Hepatic stellate cell (primary cell): Measurements from ENCODE around the gene FARSA.
A peak's percentile ranks its signal among the peaks of the same experiment; 100 is the strongest.
"Not testable (repeated sequence)": the region's sequence is repeated elsewhere in the genome, so short reads cannot be mapped to it uniquely, and the experiment has no call there.

Experiments
- DNase-seq: peaks from one replicate; pipeline ENCODE4 v3.0.0; 2011; ENCODE audit warnings: low spot score

FARSA gene

DNA sequence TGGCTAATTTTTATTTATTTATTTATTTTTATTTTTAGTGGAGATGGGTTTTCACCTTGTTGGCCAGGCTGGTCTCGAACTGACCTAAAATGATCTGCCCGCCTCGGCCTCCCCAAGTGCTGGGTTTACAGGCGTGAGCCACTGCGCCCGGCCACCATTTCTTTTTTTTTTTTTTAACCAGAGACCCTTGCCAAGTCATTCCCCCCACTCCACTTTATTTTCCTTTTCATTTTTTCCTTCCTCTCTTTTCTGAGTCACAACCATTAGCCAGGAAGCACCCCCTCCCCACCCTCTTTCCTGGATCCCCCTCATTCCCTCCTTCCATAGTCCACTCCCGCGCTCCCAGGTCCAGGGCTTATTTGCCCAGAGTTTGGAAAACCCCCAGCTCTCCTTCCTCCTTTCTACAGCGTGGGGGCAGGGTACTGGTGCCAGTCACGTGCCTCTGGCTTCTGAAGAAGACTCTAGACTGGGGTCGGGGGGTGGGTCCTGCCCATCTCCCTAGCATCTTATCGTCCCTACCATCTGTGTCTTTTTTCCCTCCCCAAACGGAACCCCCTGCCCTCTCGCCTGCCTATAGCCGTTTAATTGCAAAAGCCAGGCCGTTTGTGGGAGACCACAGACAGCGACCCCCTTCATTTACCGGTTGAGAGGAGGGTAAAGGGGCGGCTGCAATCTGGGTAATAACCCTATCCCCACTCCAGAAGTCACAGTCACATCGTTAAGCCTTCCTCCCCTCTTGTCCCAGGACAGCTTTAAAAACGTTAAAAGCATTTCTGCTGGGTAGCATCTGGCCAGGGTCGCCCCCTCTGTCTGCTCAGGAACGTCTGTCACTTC is 3.8 kb upstream of the FARSA start:
- no peak for DNase-seq

DNA sequence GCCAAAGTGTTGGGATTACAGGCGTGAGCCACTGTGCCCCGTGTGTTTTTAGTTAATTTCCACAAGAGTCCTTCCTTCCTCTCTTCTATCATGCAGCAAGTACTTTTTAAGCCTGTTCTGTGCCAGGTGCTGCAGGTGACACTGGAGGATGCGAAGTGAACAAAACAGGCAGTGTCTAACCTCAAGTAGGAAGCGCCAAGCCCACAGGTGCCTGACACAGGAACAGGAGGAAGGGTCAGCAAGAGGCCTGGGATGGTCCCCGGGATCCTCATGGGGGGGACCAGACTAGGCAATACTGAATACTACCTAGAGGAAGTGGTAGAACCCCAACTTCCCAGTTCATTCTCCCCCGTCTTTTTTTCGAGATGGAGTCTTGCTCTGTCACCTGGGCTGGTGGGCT is 3.1 kb upstream of the FARSA start:
- no peak for DNase-seq

DNA sequence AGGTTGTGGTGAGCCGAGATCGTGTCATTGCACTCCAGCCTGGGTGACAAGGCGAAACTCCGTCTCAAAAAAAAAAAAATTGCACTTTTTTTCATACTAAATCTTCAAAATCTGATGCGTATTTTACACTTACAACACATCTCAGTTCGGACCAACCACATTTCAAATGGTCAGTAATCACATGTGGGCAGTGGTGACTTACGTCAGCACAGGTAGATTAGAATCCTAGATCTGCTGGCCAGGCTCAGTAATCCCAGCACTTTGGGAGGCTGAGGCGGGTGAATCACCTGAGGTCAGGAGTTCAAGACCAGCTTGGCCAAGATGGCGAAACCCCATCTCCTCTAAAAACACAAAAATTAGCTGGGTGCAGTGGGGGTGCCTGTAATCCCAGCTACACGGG is 1.6 kb upstream of the FARSA start:
- DNase-seq = no peak

DNA sequence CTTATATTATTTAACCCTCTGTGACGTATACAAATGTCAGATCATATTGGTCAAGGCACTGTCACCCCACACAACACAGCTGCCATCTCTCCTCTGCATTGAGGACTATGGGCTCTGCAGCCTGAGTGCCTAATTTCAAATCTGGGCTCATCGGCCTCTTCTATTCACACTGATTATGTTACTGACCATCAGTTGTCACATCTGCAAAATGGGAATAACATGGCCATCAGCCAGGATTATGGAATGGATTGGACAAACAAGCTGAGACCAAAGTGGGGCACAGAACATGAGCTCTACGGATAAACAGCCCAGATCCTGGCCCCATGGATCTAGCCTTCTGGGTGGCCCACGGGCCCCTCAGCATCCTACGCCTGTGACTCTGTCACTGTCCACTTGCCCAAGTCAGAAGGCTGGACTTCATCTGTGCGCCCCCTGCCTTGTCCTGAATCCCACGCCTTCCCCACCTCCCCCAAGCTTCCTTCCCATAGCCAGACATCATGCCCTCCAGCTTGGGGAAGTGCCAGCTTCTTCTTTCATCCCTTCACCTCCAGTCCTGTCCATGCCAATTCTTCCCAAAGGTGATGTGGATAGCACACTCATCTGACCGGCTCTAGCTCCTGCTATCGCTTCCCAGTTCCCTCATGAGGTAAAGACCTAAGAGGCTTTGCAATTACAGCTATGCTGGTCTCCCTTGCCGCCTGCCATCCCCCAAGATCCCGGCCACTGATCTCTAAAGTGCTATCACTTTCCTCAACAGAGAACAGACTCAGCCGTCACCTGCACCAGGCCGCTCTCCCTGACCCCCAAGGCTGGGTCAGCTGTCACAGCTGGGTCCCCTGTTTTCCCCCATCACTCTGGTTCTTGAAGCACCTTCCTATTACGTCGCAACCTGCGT is 872 bp downstream of the FARSA start:
- DNase-seq = no peak

DNA sequence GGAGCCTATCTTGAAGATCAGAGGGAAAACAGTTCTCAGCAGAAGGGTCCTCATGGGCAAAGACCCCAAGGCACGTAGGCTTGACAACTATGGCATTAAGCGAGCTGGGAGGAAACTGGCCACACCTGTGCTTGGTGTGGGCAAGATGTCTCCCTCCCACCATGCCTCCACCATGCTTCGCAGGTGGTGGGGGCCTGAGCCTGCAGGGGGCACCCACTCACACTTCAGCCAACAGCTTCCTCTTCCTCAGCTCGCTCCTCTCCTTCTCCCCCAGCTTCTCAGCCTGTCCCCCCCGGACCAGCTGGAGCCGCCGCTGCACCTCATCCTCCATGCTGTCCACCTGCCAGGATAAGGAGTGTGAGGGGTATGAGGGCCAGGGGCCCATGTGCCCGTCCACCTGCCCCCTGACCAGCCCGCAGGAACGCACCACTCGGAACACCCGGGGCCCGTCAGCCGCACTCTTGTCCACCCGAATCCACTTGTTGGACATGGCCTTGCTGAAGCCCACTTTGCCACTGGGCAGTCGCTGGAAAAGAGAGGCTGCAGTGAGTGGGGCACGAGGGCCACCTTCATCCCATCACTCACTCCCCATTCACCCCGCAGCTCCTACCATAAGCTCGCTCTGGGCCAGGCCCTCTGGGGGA is 3.4 kb downstream of the FARSA start:
- DNase-seq = no peak

DNA sequence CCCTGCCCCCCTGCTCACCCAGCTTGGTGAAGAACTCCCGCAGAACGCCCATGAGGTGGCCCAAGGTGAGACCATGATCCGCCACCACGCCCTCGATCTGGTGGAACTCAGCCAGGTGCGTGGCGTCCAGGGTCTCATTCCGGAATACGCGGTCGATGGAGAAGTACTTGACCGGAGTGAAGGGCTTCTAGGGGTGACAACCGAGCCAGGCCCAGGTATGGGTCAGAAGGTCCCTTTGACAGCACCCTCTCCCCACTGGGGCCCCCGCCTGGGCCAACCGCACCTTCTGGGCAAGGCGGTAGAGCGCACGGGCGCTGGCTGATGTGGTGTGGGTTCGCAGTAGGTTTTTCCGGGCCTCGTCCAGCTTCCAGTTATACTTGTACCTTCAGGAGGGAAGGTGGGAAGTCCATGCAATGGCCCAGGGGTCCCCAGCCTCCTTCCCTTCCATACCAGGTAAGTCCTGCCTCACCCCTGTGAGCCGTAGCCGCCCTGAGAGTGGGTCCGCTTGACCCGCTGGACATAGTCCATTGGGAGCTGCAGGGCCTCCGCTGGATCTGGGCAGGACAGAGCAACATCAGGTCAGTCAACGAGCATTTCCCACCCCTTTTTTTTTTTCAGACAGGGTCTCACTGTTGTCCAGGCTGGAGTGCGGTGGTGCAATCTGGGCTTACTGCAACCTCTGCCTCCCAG is 8.7 kb downstream of the FARSA start:
- DNase-seq = no peak

DNA sequence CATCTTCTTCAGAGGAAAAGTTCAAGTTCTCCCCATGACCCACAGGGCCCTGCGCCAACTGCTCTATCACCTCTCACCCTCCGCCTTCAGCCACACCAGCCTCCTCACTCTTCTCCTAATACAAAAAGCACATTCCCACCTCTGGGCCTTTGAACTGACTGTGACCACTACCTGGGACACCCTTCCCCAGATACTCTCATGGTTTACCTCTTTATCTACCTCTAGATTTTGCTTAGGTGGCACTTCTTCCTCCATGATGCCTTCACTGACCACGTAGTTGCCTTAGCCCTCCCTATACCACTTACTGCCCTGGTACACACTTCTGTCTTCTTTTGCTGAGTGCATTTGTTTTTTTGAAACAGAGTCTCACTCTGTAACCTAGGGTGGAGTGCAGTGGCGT is 10.6 kb downstream of the FARSA start:
- DNase-seq = no peak

DNA sequence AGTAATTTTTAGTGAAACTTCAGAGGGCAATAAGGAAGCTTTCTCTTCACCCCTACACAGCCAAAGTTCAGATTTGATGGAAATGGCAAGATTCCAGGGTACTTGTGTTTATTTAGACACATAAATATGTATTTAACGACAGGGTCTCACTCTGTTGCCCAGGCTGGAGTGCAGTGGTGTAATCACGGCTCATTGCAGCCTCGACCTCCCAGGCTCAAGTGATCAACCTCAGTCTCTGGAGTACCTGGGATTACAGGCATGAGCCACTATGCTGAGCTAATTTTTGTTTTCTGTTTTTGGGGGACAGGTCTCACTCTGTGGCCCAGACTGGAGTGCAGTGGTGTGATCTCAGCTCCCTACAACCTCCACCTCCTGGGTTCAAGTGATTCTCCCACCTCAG is 12.5 kb downstream of the FARSA start:
- no peak for DNase-seq

DNA sequence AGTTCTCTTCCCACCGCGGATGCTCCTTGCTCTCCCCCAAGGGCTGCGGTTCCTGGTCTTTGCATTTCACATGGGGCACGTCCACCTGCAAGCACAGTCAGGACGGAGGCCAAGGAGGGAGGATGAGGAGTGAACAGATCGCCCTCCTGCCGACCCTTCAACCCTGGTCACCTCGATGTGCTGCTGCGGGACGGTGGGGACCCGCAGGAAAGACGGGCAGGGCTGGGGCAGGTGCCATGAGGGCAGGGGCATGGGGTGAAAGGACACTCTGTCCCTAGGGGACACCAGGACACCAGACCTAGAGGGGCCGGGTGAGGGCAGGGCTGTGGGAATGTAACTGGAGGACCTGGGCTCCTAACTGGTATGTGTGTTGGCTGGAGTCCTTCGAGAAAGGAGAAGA is 15.3 kb downstream of the FARSA start:
- no peak for DNase-seq

DNA sequence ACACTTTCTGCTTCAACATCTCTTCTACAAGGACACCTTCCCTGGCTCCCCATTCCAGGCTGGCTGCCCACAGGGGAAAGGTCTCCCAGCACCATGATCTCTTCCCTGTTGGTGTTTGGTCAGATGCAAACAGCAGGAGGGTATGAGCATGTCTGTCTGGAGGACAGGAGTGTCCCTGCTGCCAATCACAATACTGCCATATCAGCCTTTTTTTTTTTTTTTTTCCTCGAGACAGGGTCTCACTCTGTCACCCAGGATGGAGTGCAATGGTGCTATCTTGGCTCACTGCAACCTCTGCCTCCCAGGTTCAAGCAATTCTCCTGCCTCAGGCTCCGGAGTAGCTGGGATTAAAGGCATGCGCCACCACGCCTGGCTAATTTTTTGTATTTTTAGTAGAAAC is 17.7 kb downstream of the FARSA start:
- DNase-seq = not testable (repeated sequence)

DNA sequence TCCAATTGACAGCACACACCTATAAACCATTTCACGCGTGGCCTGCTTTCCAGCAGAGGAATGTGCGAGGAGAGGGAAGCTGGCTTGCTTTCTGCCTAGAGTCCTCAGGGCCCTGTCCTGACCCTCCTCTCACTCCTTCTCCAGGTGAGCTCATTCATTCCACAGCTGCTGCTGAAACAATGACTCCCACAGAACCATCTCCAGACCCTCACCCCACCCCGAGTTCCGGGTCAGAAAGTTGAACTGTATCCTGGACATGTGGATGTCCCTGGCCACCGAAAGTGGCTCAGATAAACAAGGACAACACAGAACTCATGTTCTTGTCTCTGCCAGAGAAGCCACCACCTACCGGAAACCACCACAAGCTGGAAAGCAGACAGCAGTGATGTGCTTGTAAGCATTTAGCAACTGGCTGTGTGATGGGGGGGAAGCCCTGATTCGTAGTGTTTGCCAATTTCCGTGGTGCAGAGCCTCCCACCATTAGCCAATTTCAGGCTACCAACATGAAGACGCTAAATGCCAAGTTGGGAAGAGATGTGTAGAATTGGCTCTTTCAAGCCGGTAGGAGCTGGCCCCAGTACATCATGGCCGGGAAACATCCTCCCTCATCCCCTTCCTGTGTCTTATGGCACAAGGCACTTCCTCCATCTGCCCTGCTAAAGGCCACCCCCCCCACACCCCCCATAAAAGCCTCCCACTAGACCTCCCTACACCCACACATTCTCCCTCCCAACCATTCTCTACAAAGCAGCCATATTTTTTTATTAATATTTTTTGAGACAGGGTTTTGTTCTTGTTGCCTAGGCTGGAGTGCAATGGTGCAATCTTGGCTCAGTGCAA is 19.4 kb downstream of the FARSA start:
- no peak for DNase-seq

DNA sequence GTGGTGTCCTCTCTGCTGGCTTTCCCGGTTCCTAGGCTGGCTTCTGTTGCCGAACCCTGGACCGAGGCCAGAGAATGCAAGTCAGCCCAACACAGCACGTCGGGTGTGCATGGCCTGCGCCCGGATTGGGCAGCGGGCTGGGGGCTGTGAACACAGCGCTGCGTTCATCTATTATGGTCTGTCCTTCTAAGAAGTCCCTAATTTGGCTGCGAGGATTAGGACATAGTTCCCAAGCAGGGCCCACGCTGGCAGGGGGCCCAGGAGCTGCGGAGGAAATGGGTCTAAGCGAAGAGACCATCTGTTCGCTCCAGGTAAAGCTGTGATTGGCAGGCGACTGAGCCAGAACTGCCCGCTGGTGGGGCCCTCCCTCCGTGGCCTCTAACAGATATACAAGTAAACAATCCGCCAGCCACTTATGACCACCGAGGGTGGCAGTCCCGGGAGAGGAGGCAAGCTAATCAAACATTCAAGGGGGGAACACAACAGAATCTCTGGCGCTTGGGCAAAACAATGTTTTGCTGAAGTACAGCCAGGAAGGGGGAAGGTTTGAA is 20.4 kb downstream of the FARSA start:
- DNase-seq = peak; percentile 45

DNA sequence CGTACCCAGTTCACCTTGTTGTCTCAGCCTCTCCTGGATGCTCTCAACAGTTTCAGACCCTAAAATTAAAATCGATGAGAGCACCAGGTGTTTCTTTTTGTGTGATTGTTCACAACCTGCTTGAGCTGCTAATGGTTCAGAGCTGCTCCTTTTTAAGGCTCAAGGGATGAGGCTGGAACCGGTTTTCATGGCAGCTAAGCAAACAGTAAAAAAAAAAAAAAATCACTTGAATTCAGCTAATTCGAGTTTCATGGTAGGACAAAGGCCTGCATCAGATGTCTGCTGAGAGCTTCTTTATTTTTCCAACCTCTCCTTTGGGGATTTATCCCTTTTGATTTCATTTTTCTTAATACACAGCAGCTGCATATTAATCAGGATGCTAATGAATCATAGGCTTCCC is 20.9 kb downstream of the FARSA start:
- no peak for DNase-seq

DNA sequence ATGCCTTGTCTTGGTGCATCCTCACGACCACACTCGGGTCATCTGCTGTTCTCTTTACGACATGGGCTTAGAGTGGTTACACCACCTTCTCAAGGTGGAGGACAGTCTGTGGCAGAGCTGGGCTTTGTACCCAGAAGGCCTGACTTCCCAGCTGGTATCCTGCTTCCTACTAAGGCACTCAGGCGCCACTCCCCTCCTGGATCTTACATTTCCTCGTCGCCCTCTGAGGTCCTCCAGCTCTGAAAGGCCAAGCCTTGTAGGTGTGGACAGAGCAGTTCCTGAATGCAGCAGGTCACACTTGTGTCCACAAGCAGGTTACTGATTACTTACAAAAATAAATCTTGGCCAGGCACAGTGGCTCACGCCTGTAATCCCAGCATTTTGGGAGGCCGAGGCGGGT is 26.3 kb downstream of the FARSA start:
- no peak for DNase-seq

DNA sequence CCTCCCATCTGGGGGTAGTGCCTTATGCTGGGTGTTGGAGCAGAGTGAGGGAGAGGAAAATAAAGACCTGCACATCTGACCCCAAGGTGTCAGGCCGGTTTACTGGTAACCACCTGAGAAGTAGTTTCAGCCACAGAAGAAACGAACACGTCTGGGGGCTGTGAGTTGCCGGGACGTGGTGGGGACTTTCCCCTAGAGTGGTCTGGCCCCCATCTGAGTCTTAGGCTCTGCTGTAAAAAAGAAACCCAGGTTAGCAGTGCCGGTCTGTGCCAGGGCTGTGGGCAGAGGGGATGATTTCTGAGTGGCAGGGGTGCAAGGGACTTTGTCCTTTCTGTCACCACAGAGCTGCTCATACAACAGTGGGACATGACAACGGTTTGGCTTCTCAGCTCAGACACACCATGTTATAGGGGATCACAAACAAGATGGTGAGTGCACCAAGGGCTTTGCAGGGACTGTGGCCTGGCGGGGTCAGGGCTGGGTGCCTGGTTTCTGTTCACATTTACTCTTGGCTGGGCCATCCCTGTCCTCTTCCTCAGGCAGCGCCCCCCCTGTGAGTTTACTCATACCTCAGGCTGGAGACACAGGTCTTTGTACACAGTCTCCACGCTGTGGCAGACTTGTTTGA is 33.5 kb downstream of the FARSA start:
- no peak for DNase-seq

DNA sequence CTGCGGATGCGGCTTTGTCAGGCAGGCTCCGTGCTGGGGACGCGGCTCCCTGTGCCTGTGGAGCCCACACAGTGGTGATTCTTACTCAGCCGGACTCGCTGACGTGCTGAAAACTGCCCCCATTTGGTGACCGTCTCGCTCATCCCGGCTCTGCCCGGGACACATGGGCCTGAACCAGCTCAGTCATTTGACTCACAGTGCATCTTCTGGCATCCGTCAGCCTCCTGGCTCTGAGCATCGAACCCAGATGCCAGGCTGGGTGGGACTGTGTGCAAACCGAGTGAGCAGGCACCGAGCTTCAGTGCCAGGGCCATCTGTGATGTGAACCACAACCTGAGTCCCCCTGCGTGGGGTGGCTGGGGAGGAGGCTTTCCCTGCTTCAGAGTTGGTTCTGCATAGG is 37.1 kb downstream of the FARSA start:
- DNase-seq = no peak

DNA sequence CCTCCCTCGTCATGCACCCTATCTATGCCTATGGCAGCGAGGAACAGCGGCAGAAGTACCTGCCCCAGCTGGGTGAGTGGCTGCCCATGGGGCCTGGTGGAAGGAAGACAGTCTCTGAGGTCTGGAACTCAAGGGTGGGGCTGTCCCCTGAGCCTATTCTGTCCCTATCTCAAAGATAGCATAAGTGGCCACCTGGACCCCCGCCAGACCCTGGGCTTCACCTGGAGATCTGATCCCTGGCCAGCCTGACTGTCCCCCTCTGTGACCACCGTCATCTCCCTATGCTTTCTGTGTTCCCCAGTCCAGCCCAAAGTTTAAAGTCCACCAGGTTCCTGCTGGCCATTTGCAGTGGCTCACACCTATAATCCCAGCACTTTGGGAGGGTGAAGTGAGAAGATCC is 39.9 kb downstream of the FARSA start:
- no peak for DNase-seq

DNA sequence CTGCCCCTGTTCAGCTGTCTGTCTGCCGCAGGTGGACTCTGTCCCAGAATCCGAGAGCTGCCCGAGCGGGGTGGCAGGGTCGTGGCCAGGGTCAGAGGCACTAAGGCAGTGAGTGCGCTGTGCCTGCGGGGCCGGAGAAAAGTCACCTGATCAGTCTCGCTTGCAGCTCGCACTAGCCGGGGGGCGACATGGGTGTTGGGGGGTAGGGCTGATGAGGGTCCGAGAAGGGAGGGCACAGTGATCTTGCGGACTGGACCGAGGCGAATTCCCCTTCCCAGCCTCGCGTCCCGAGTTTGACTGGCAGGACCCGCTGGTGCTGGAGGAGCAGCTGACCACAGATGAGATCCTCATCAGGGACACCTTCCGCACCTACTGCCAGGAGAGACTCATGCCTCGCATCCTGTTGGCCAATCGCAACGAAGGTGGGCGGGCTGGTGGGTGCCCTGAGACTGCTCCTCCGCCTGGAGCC is 41.9 kb downstream of the FARSA start:
- DNase-seq = no peak

DNA sequence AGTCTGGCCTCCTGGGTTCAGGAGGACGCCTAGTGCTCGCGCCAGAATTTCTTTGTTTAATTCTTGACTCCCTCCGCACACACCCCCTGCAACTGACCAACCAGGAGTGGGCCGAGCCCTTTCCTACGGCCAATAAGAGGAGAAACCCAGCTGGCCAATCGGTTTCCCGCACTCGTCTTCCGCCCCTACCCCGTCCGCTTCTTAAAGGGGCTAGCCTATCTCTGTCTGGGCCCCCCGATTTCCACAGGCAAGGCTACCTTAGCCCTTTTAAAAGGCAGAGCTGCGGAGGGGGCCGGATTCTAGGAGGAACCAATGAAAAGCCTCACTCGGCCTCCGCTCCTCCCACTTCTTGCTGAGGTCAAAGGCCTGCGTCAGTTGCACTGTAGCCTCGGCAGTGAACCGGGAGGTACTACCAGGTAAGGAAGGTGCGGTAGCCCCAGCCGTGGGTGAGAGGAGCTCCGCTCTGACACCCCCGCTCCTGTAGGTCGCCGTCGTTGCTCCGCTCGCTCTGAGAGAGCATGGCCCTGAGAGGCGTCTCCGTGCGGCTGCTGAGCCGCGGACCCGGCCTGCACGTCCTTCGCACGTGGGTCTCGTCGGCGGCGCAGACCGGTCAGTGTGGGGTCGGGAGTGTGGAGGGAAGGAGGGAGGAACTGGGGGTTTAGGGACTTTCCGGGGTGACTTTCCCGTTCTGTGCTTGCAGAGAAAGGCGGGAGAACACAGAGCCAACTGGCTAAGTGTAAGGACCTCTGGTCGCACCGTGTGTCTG is 42.5 kb downstream of the FARSA start, which contains the start of gene GCDH:
TSS of gene GCDH (plus strand) at position 374 of the 766 bp plus-strand sequence. CDS start at position 519, 145 bp downstream.
- DNase-seq = peak; percentile 100
